DND-41 (cell line): ENCODE measurements around the gene MCRIP2.

ENCODE experiments used
- ATAC-seq: fragments of 200-7000 bp; cut with Tn5 transposase; 3 replicates; pipeline ENCODE4 v1.9.1; 2021; ENCODE audit warnings: low read depth; ENCODE audit not compliant: insufficient read depth
- DNase-seq: peaks from one replicate; pipeline ENCODE4 v3.0.0-alpha.2; 2020
- H2AFZ ChIP-seq: 2 replicates; pipeline ENCODE4 v1.6.0; 2012; ENCODE audit warnings: low read depth, low read length
- H3K27ac ChIP-seq: 2 replicates; pipeline ENCODE4 v1.5.1; 2012; ENCODE audit warnings: low read length, inconsistent platforms
- H3K27me3 ChIP-seq: fragments of 200-600 bp; sonication (generic); 2 replicates; pipeline ENCODE4 v1.6.0; 2012; ENCODE audit warnings: low read length, mild to moderate bottlenecking, inconsistent platforms; ENCODE audit not compliant: insufficient read depth, poor library complexity
- H3K36me3 ChIP-seq: 2 replicates; pipeline ENCODE4 v1.5.1; 2012; ENCODE audit warnings: low read length, inconsistent platforms; ENCODE audit not compliant: insufficient read depth
- H3K4me1 ChIP-seq: 2 replicates; pipeline ENCODE4 v1.5.1; 2012; ENCODE audit warnings: mild to moderate bottlenecking, low read length; ENCODE audit not compliant: insufficient read depth
- H3K4me2 ChIP-seq: 2 replicates; pipeline ENCODE4 v1.6.0; 2012; ENCODE audit warnings: mild to moderate bottlenecking, moderate library complexity, low read length, inconsistent platforms; ENCODE audit not compliant: insufficient read depth
- H3K4me3 ChIP-seq, 2 experiments: fragments of 200-600 bp in 1 of 2; shearing (Covaris generic) in 1 of 2; 2 replicates each; pipeline ENCODE4 v1.5.1; 2012 to 2016; ENCODE audit warnings: inconsistent platforms in 2 of 2, low read length in 2 of 2, mild to moderate bottlenecking in 2 of 2, low read depth in 1 of 2, moderate library complexity in 1 of 2
- H3K79me2 ChIP-seq: 2 replicates; pipeline ENCODE4 v1.6.0; 2012; ENCODE audit warnings: low read length, inconsistent platforms; ENCODE audit not compliant: insufficient read depth
- H3K9ac ChIP-seq: 2 replicates; pipeline ENCODE4 v1.6.0; 2012; ENCODE audit warnings: low read depth, mild to moderate bottlenecking, inconsistent platforms, low read length, moderate library complexity
- H3K9me3 ChIP-seq: 2 replicates; pipeline ENCODE4 v1.5.1; 2012; ENCODE audit warnings: low read length, moderate library complexity, mild to moderate bottlenecking, inconsistent platforms; ENCODE audit not compliant: insufficient read depth, severe bottlenecking
- H4K20me1 ChIP-seq: 2 replicates; pipeline ENCODE4 v1.6.0; 2012; ENCODE audit warnings: low read length; ENCODE audit not compliant: insufficient read depth
- CTCF ChIP-seq: IDR thresholded peaks from 2 replicates; pipeline ENCODE4 v1.5.1; 2012; ENCODE audit warnings: borderline replicate concordance, low read length, moderate library complexity, mild to moderate bottlenecking; ENCODE audit not compliant: poor library complexity, severe bottlenecking; ENCODE audit errors: extremely low read depth
- EZH2 ChIP-seq: IDR thresholded peaks from 3 replicates; pipeline ENCODE4 v1.6.1; 2012; ENCODE audit warnings: borderline replicate concordance, low read depth, mild to moderate bottlenecking, moderate library complexity, low read length, inconsistent platforms; ENCODE audit not compliant: severe bottlenecking

Gene MCRIP2

GRCh38 chr16:674968-675883 is 33.6 kb downstream of the MCRIP2 start, which contains the start of gene RHBDL1:
RHBDL1 (plus strand) TSS chr16:675671; CDS start chr16:675791, 120 bp downstream.
- Histone ChIP-seq H4K20me1 (peaks cover 53% of the 10 kb centered on the region), H3K9ac (no peak within 1 kb of the TSS), H3K27ac (no peak within 1 kb of the TSS), H3K36me3 (peaks cover 38% of the 10 kb centered on the region), H3K79me2 (0 out of 2 replicates have a peak, but pooled peaks cover 8% of the 10 kb centered on the region), H3K4me2 (no peak within 1 kb of the TSS), H3K9me3 (no peaks in the 10 kb centered on the region), H3K4me1 (peaks cover 16% of the 10 kb centered on the region), H2AFZ (no peak within 1 kb of the TSS), H3K27me3 (no peaks in the 10 kb centered on the region), H3K4me3 (no peak within 1 kb of the TSS)
- no peak for DNase-seq
- TF ChIP-seq CTCF (no peak), EZH2 (no peak)
- no peak for ATAC-seq

GRCh38 chr16:675884-676564 is 34.4 kb downstream of the MCRIP2 start:
- H3K9ac ChIP-seq, result no peak overlapping the region
- no peak for TF ChIP-seq CTCF
- no peak for TF ChIP-seq EZH2
- H4K20me1 ChIP-seq, result peaks cover 54% of the 10 kb centered on the region
- H3K36me3 ChIP-seq, result peaks cover 32% of the 10 kb centered on the region
- no peaks in the 10 kb centered on the region for H3K27me3 ChIP-seq
- no peaks in the 10 kb centered on the region for H3K9me3 ChIP-seq
- DNase-seq (no peak), ATAC-seq (no peak)
- H3K4me3 ChIP-seq, result no peak overlapping the region
- H3K4me1 ChIP-seq, result peaks cover 17% of the 10 kb centered on the region
- H3K27ac ChIP-seq, result no peak overlapping the region
- H3K4me2 ChIP-seq, result no peak overlapping the region
- peaks cover 7% of the 10 kb centered on the region for H3K79me2 ChIP-seq
- no peak overlapping the region for H2AFZ ChIP-seq

- H3K36me3 ChIP-seq, result peaks cover 32% of the 10 kb centered on the region
- peaks cover 22% of the 10 kb centered on the region for H3K4me1 ChIP-seq
- no peaks in the 10 kb centered on the region for H3K27me3 ChIP-seq
- no peaks in the 10 kb centered on the region for H3K9me3 ChIP-seq
- ATAC-seq (no peak), DNase-seq (no peak)
- no peak overlapping the region for H2AFZ ChIP-seq
- H3K79me2 ChIP-seq, result peaks cover 12% of the 10 kb centered on the region
- H3K4me3 ChIP-seq, result no peak overlapping the region
- TF ChIP-seq CTCF, result no peak
- no peak for TF ChIP-seq EZH2
- H3K4me2 ChIP-seq, result no peak overlapping the region
- H4K20me1 ChIP-seq, result peaks cover 54% of the 10 kb centered on the region
- no peak overlapping the region for H3K9ac ChIP-seq
- H3K27ac ChIP-seq, result no peak overlapping the region
Observed at GRCh38 chr16:676565-676902, 34.9 kb downstream of the MCRIP2 start.
